NCI-H345 treated with DMSO at 0.1 percent for 48 hours (cell line): ENCODE data around the gene FN3KRP.

ENCODE experiments used
- DNase-seq: peaks from one replicate; lab custom pipeline; 2025; ENCODE audit not compliant: unreplicated experiment; lab: John Stamatoyannopoulos, UW

FN3KRP gene

DNA sequence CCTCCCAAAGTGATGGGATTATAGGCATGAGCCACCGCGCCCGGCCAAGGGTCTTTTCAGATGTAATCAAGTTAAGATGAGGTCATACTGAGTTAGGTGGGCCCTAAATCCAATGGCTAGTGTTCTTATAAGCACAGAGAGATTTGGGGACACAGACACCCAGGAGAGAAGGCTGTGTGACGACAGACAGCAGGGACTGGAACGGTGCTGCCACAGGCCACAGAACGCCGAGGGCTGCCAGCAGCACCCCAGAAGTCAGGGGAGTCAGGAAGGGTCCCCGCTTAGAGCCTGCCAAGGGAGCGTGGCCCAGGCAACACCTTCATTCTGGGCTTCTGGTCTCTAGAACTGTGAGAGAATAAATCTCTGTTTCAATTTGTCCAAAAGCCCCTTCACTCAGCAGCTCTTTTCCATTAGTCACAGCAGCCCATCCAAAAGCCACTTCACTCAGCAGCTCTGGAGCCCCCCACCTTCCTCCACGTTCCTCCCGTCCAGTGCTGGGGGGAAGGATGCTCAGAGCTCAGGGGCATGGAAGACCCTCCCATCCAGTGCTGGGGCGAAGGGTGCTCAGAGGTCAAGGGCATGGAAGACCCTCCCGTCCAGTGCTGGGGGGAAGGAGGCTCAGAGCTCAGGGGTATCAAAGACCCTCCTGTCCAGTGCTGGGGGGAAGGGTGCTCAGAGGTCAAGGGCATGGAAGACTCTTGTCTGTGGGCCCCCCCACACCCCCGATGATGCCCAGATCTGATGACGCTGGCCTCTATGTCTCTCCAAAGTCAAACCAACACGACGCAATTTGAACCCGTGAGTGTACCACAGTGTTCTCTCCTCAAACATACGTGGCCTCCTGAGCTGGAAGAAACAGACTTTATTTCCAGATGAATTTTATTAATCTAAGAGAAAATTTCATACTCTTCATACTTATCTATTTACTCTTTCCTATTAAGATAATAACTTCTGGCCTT, 29.9 kb upstream of the FN3KRP start:
- no peak for DNase-seq

DNA sequence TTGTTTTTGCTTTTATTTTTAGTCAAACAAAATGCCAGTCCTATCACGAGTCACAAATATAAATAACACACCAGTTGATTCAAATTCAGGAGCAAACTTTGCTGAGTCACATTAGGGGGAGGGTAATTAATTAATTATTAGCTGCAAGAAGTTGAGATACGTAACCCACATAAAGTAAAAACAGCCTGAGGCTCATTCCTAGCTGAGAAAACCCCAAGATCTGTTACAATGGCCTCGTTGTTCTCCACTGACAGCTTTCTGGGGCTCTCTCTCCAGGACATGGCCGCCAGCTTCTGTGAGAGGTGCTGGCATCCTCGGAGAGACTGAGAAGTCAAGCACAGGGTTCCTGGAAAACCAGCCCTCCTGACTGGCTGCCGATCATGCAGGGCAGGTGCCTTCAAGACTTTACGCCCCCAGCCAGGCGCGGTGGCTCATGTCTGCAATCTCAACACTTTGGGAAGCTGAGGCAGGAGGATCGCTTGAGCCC, 29.1 kb upstream of the FN3KRP start:
- DNase-seq: no peak

DNA sequence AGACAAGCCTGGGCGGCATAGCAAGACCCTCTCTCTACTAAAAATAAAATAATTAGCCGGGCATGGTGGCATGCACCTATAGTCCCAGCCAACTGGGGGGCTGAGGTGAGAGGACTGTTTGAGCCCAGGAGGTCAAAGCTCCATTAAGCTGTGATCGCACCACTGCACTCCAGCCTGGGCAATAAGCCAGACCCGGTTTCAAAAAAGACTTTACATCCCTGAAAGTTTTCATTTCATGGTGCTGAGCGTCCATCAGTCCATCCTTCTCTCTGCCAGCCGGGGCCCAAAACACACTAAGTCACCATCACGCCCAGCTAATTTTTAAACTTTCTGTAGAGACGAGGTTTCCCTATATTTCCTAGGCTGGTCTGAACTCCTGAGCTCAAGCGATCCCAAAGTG, 28.6 kb upstream of the FN3KRP start:
- DNase-seq: no peak

DNA sequence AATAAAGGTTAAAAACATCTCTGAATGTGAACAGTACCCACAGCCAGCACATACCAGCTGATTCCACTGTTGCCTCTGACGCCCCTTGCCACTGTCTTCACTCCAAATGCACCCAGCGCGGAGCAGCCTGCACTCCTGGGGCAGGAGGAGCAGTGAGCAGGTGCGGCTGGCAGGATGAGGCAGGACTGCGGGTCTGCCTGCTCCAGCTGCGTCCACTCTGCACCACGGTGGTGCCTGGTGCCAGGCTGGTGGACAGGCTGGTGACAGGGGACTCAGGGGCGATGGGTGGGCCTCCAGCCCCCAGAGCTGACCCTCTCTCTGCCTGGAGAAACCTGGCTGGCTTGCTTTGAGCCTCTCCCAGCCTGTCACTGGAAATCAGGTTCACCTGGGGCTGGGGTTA, 27.4 kb upstream of the FN3KRP start:
- DNase-seq: no peak

DNA sequence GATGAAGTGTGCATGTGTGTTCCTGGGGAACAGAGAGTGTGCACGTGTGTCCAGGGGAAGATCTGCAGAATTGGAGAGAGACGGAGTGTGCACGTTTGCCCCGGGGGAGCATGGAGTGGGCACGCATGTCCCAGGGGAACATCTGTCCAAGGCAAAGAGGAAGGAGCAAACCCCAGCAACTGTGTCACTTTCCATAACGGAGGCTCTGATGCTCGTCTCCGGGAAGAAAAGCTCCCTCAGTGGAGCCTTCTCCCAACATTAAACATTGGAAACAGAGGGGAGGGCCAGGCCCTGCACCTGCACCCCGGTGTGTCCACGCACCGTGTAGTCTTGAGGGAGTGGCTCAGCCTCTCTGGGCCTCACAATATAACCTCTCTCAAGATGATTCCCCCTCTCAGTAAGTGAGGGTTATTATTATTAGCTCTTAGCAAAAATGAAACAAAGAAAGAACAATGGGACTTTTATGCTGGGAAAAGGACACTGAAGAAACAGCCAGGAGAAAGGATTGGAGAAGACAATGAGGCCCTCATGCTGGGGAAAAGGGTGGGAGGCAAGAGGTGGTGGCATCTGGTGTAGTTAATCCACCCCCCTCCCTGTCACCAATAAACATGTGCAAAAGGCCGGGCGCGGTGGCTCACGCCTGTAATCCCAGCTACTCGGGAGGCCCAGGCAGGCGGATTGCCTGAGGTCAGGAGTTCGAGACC, 25.6 kb upstream of the FN3KRP start:
- no peak for DNase-seq

DNA sequence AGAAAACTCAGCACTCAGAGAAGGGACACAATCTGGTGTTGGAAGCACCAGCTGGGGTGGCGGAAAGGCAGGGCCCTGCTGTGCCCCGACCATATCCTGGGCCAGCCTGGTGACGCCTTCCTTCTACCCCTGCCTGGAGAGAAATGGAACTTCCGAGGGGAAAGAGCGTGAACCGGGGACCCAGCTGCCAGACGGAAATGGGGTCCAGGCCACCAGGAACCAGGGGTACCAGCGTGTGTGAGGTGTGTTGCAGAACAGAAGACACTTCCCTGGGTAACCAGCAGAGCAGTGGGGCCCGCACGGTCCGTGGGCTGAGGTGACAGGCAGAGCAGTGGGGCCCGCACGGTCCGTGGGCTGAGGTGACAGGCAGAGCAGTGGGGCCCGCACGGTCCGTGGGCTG, 24.8 kb upstream of the FN3KRP start:
- DNase-seq: no peak

DNA sequence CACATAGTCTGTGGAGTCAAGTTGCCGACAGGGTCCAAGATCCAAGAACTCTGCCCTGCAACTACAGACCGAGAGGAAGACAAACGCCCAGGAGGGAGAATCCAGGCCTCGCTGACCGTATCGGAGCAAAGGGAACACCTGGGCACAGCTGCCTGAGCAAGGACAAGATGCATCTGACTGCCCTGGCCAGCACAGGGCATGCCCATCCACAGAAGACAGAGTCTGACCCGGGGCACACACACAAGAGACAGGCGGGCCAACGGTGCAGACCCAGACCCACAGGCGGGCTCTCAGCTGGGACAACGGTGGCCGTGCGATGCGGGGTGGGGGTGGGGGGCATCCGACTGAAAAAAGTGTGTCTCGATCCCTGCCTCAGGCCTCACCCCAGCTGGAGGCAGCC, 24.2 kb upstream of the FN3KRP start:
- DNase-seq: no peak

DNA sequence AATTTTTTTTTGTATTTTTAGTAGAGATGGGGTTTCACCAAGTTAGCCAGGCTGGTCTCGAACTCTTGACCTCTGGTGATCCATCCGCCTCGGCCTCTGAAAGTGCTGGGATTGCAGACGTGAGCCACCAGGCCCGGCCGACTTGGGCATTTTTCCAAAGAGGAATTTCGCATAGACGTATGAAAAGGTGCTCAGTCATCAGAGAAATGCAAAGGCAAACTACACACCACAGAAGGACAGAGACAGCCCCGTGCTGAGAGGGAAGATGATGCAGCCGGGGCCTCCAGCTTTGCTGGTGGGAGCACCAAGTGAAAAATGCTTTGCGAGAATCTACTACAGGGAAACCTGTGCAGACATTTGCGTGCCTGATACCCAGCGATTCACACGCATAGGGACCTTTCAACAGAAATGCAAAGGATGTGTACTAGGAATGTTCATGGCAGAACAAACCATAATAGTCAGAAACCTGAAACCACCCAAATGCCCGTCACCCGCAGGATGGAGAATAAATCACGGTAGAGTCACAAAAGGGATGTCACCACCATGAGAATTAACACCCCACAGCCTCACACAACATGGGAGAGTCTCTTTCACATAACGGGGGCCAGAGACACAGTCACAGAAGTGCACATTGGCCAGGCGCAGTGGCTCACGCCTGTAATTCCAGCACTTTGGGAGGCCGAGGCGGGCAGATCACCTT, 23.2 kb upstream of the FN3KRP start:
- DNase-seq: no peak

DNA sequence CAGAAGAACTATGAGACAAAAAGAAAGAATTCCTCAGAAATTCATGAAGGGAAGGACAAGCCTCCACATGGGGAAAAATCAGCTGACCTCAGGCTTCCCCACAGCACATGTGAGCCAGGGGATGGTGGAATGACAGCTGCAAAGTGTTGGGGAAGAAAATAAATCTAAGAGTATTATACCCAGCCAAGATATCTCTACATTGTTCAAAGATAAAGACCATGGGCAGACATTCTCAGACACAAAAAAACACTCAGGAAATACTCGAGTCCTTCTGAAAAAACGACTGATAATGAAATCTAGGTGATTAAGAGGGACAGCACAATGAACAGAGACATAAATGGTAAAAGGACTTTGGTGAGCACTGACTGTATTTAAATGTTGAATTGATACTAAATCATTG, 21.9 kb upstream of the FN3KRP start:
- DNase-seq: no peak

DNA sequence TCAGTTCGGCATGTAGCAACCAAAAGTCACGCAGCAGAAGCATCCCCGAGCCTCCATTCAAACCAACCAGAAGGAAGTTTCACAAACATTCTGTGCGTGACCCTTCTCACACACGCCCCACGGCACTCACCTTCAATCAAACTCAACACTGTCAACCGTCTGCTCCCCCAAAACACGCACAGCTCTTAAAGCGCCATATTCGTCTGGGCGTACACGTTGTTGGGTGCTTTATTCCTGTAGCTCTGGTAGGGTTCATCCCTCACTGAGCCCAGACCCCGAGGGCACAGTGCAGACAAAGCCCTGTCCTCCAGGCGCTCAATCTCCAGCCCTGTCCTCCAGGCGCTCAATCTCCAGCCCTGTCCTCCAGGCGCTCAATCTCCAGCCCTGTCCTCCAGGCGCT, 20.2 kb upstream of the FN3KRP start:
- DNase-seq: no peak

DNA sequence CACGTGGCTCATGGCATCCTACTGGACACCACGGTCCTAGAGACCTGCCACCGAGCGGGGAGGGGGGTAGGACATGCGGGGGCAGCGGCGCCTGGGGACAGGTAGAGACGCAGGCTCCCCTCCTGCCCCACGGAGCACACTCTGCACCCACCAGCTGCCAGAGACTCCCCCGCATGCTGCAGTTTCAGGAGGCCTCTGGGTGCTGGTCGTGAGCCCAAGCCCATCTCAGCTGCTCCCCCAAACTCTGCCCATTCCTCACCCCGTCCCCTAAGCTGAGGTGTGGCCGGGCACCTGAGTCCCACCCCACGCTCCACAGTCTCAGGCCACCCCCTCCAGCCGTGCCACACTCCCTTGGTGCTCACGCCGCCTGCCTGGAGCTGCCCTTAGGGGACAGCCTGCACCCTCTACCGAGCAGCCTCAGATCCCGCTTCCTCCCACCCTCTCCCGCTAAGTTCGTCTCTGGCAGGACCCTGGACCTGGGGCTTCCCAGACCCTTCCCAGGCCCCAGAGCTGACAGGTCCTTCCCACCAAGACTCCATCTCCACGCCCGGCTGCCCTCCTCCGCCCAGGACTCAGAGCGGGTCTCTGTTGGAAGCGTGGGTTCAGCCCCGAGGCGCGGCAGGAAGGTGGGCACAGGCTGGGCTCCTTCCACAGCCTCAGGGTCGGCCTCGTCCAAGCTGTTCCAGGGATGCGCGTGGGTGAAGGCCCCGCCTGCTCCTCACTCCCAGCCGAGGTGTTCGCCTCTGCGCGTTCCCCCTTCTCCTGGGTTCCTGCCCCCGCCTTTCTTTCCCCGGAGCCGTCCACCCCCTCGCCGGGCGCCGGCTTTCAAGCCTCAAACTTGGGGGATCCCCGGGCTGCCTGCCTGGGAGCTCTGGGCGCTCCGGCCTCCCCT, 19.3 kb upstream of the FN3KRP start:
- DNase-seq: no peak

DNA sequence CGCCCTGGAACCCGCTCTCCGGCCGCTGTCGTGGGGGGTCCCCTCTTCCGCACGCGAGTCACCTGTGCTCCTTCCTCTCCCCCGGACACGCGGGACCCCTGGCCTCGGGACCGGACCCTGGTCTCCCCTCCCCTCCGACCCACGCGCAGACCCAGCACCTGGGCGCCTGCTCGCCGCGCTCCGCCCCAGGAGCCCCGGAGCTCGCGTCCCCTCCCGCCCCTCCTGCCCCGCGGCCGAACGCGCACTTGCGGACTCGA, 18.8 kb upstream of the FN3KRP start:
- no peak for DNase-seq

DNA sequence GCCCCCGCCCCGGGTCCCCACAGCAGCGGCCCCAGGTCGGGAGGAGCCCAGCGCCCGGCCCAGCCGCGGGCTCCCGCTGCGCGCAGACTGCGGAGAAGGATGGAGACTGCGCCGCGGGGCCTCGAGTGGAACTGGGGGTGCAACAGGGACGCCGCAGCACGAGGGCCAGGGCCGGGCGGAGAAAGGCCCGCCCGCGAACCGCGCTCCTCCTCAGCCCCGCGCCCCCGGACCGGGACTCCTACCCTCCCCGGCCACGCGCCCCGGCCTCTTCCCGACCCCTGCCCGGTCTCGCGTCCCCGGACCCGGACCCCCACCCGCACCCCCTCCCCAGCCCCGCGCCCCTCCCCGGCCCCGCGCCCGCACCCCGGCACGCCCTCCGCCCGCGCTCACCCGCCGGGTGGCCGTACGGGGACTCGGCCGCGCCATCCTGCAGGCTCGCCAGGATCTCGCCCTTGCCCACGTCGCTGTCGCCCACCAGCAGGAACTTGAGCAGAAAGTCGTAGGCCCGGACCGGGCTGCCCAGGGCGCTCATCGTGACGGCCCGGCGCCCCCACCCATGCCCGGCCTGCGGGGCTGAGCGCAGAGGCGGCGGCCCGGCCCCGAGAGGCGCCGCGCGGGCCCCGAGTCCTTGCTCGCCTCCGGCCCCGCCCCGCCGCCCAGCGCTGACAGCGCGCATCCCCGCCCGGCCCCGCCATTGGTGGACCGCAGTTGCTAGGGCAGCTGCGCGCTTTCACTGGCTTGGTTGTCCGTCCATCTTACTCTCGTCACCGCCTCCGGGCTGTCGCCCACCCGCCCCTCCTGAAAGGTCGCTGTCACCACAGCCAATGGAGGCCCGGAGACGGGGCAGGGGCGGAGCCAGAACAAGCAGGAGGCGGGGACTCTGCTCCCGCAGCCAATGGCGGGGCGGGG, 18.2 kb upstream of the FN3KRP start, which contains the start of gene RAB40B:
RAB40B (minus strand) TSS at position 634 of the 909 bp plus-strand sequence; CDS start at position 532, 102 bp downstream.
- DNase-seq: peak; percentile 99

DNA sequence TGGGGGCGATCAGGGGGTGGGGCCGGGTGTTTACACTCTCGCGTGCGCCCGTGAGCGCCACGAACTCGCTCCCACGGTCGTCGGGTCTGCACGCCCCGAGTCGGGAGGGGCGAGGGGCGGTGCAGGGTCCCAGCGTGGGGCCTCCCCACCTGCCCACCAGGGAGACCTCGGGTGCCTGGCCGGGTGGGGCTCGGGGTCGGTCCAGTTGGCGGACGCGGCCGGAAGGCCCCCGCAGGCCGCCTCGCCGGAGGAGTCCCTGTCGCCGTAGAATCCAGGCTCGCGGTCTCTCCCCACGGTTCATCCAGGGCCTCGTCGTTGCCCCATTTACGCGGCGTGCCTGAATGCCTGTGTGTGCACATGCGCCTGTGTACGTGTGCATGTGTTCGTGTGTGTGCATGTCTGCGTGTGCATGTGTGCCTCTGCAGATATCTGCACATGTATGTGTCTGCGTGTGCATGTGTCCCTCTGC, 17.5 kb upstream of the FN3KRP start:
- no peak for DNase-seq

DNA sequence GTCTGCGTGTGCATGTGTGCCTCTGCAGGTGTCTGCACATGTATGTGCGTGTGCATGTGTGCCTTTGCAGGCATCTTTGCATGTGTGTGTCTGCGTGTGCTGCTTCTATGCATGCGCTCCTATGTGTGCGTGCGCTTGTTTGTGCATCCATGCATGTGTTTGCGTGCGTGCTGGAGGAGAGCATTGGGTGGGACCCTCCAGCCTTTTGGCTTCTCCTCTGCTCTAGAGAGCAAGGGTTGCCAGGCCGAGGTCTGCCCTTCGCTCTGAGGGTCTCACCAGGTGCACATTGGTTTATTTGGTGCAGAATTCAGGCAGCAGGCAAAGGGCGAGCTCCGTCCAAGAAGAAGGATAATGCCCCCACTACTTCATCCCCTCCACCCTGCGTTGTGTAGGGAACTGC, 17.0 kb upstream of the FN3KRP start:
- no peak for DNase-seq

DNA sequence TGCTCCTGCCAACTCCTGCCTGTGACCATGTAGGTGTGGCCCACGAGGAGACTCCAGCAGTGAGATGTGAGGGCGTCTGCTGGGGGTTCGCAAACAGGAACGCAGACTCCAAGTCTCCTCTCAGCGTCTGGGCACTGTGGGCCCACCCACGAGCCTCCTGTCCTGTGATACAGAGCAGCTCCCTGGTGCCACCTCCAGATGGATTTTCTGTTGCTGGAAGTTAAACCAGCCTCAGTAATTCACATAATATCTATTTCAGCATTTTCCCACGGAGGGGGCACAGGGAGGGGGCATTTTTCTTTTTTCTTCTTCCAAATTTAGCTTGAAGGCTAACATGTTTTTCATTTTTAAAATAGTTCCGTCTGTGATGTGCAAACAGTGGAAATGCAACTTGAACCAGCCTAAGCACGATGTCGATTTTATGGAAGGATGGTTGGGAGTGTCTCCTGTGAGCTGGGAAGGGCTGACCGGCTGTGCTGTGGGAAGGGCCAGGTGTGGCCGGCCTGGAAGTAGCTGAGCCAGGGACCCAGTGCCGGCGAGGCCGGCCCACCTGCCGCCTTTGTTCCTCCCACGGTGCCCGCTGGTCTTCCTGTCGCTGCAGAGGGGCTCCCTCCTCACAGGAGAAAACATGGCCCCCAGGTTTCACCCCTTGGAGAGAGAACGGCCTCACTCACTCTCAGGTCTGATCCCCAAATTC, 14.1 kb upstream of the FN3KRP start:
- no peak for DNase-seq

DNA sequence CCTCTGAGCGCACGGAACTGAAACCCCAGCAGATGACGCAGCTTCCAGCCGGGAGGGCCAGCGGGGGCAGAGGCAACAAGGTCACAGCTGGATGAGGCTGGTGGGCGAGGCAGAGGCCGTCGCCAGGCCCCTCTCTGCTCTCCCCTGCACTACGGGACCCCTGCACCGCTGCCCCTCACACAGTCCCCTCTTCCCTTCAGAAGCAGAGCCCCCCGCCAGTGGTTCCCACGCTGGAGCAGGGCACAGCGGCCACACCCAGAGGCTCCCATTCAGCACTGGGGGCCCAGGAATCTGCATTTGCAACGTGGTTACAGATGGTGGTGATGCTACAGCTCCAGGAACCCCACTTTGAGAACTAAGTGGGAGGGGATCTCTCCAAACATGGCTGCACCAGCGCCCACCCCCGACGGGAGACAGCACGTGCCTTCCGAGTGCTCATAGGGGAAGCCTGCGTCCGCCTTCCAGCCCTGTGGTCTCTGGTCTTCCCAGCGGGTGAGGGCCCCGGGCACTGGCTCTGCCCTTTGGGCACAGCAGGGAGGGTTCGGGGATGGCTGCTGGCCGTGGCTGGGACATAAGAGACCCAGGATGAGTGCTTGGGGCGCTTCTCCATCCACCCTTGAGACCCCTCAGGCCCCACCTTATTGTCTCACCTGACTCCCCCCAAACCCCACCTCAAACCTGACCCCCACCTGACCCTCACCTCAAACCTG, 13.3 kb upstream of the FN3KRP start:
- DNase-seq: no peak
